ENCODE results near the gene G2E3. TPM values are rescaled to one million over a fixed set of nuclear protein-coding genes. Genes with fewer than 3 reads are reported as not detected.

The G2E3 gene
- 57.9 TPM for total RNA-seq

DNA sequence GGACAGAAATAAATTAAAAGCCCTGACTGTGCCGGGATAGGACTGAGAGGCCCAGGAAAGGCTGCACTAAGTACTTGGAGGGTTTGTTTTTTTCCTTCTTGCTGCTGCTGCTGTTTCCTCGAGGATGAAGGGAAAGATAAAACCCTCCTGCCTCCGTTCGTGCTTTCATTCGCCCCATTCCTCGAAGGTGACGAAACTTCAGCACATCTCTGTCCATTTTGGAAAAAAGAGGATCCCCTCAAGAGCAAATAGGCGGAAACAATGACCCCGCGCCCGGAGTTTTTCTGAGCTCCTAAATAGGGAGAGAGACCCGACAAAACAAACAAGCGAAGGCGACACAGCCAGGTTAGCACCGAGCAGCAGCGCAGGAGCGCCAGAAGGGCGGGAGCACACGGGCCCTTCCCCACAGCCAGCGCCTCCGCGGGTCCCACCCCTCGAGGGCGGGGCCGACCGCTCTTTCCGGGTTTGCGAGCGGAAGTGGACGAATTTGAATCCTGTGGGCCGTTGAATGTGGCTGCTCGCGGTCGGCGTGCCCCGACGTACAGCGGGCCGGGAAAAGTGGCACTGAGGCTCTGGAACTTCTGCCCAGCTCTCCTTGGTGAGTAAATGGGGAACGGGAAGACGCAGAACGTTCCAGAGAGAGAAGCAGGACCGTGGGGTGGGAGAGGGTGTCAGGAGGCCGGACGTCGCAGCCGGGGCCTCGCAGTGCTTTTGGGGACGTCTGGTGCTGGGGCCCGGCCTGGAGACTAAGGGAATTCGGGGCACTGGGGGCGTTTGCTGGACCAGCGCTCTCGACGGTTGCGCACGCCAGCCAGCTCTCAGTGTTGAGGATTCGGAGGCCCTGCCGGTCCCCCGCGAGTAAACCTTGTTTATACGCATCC is at the start of gene G2E3:
Gene G2E3, plus strand, starts transcription at position 484 of the 881 bp plus-strand sequence. CDS start 21,922 bp downstream, outside the sequence.

GRCh38 chr14:30621940-30622830 is 63.2 kb downstream of the G2E3 start, which contains the start of gene SCFD1:
Gene SCFD1, plus strand, starts transcription at chr14:30622319. Its CDS starts 20 bp downstream, at chr14:30622339.

Small RNAs within 50 kb of the gene (small RNA-seq; reads per million reads assigned to genes)
- not detected for gene RF02271 (ENCODE audit: low replicate concordance)

Other genes starting within 250 kb of the G2E3 start
- gene SCFD1, start 63.2 kb downstream of the G2E3 start, total RNA-seq = 228 TPM